Lower leg skin (tissue), 3 donors: Measurements from ENCODE around the gene CGAS.

Experiments
- POLR2A ChIP-seq, 2 donors: fragments of 450-650 bp; IDR thresholded peaks; one replicate each; pipeline ENCODE4 v1.6.1; 2016 to 2017; ENCODE audit warnings: antibody characterized with exemption in 2 of 2, mild to moderate bottlenecking in 1 of 2, moderate library complexity in 1 of 2
- TF ChIP-seq, protein P1 (sequence below), 3 donors: fragments of 450-650 bp; IDR thresholded peaks; one replicate each; pipeline ENCODE4 v1.5.1; 2016; ENCODE audit warnings: antibody characterized with exemption in 3 of 3, mild to moderate bottlenecking in 3 of 3, moderate library complexity in 2 of 3

DNA sequence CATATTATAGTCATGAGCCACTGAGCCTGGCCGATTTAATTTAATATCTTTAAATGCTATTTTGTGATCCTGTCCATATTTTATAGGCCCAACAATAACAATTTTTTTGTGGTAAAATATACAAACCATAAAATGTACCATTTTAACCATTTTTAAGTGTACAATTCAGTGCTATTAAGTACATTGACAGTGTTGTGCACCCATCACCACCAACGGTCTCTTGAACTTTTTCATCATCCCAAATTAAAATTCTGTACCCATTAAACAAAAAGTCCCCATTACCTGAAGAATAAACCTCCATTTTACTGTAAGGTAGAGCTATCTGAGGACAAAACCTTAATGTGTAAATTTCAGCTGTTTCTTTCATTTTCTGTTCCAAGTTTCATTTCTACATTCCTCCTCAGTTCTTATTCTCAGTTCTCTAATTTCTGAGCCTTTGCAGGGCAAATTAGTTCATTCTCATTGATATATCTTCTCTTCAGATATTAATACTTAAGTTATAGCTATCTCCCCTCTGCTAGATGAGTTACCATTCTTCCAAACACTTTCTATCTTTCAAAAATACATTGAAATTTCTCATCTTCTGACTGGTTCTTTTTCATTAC lies 19.7 kb upstream of the CGAS start:
- TF ChIP-seq, protein P1, sequence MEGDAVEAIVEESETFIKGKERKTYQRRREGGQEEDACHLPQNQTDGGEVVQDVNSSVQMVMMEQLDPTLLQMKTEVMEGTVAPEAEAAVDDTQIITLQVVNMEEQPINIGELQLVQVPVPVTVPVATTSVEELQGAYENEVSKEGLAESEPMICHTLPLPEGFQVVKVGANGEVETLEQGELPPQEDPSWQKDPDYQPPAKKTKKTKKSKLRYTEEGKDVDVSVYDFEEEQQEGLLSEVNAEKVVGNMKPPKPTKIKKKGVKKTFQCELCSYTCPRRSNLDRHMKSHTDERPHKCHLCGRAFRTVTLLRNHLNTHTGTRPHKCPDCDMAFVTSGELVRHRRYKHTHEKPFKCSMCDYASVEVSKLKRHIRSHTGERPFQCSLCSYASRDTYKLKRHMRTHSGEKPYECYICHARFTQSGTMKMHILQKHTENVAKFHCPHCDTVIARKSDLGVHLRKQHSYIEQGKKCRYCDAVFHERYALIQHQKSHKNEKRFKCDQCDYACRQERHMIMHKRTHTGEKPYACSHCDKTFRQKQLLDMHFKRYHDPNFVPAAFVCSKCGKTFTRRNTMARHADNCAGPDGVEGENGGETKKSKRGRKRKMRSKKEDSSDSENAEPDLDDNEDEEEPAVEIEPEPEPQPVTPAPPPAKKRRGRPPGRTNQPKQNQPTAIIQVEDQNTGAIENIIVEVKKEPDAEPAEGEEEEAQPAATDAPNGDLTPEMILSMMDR (IDR thresholded peaks at IDR 0.05): no peak
- no peak for TF ChIP-seq POLR2A (IDR thresholded peaks at IDR 0.05)
